SU-DHL-6 (cell line): ENCODE results near the gene COL20A1.

Source experiments
- EZH2phosphoT487 ChIP-seq: fragments of 200-600 bp; sonication (generic), shearing (Covaris generic); conservative IDR thresholded peaks from 2 replicates; pipeline ENCODE4 v1.6.1; 2018; ENCODE audit warnings: mild to moderate bottlenecking, antibody characterized with exemption, low read length, moderate library complexity, mixed read lengths
- TF ChIP-seq, protein P1 (sequence below): fragments of 200-600 bp; sonication (generic); IDR thresholded peaks from one replicate; pipeline ENCODE4 v1.5.1; 2017; ENCODE audit warnings: antibody characterized with exemption, mild to moderate bottlenecking, low read length, moderate library complexity; ENCODE audit not compliant: insufficient read depth, poor library complexity, severe bottlenecking

DNA sequence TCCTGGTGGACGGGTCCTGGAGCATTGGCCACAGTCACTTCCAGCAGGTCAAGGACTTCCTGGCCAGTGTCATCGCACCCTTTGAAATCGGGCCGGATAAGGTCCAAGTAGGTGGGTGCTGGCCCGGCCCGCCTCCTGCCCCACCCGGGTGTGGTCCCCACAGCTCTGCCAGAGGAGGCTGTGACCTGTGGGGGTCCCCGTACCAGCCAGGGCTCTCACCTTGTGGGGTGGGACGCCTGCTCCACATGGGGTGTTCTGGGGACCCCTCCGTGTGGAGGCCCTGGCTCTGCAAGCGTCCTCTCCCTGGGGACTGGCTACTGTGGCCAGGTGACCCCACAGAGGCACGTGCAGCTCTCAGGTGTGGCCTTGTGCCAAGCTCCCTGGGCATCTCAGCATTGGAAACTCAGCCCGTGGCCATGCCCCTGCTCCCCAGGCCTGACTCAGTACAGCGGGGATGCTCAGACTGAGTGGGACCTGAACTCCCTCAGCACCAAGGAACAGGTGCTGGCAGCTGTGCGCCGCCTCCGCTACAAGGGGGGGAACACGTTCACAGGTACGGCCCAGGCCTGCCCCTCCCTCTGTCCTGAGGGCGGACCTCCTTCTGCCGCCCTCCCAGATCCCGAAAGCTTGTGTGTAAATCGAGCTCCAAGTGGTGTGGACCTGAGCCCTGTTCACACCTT is 14.7 kb downstream of the COL20A1 start:
- TF ChIP-seq, protein P1, sequence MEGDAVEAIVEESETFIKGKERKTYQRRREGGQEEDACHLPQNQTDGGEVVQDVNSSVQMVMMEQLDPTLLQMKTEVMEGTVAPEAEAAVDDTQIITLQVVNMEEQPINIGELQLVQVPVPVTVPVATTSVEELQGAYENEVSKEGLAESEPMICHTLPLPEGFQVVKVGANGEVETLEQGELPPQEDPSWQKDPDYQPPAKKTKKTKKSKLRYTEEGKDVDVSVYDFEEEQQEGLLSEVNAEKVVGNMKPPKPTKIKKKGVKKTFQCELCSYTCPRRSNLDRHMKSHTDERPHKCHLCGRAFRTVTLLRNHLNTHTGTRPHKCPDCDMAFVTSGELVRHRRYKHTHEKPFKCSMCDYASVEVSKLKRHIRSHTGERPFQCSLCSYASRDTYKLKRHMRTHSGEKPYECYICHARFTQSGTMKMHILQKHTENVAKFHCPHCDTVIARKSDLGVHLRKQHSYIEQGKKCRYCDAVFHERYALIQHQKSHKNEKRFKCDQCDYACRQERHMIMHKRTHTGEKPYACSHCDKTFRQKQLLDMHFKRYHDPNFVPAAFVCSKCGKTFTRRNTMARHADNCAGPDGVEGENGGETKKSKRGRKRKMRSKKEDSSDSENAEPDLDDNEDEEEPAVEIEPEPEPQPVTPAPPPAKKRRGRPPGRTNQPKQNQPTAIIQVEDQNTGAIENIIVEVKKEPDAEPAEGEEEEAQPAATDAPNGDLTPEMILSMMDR = no peak
- TF ChIP-seq EZH2phosphoT487 = no peak
